Type B pancreatic cell (in vitro differentiated cells): ENCODE results near the gene CLMN. TPM values are rescaled to one million over a fixed set of nuclear protein-coding genes. Genes with fewer than 3 reads are reported as not detected.
"Not testable (repeated sequence)": the region's sequence is repeated elsewhere in the genome, so short reads cannot be mapped to it uniquely, and the experiment has no call there.

ENCODE experiments used
- DNase-seq: peaks from one replicate; pipeline ENCODE4 v3.0.0; 2021; ENCODE audit warnings: mixed read lengths; ENCODE audit not compliant: unreplicated experiment; ENCODE audit errors: extremely low spot score
- H3K27ac Mint-ChIP-seq: 2 replicates; pipeline ENCODE4 v1.8.0; 2021; ENCODE audit warnings: mild to moderate bottlenecking, mixed read lengths
- H3K27me3 Mint-ChIP-seq: 2 replicates; pipeline ENCODE4 v1.8.0; 2021; ENCODE audit warnings: mixed read lengths
- H3K36me3 Mint-ChIP-seq: 2 replicates; pipeline ENCODE4 v1.8.0; 2021; ENCODE audit warnings: mixed read lengths
- H3K4me1 Mint-ChIP-seq: one replicate; pipeline ENCODE4 v1.8.0; 2021; ENCODE audit warnings: mixed read lengths; ENCODE audit not compliant: unreplicated experiment
- H3K4me3 Mint-ChIP-seq: 2 replicates; pipeline ENCODE4 v1.8.0; 2021; ENCODE audit warnings: mild to moderate bottlenecking, mixed read lengths
- H3K9me3 Mint-ChIP-seq: 2 replicates; pipeline ENCODE4 v1.8.0; 2021; ENCODE audit warnings: mixed read lengths
- total RNA-seq: library from RNA; stranded (reverse); gene quantifications from 2 replicates; pipeline ENCODE4 v1.2.1, GENCODE V29; 2021; ENCODE audit warnings: low replicate concordance
- TF ChIP-seq, protein P1 (sequence below): fragments of 200-600 bp; sonication (generic); conservative IDR thresholded peaks from 2 replicates; pipeline ENCODE4 v1.5.0; 2021; ENCODE audit warnings: antibody characterized with exemption, mild to moderate bottlenecking

CLMN gene
- total RNA-seq, 1 donor from 2014 or later, result 23.0 TPM

DNA sequence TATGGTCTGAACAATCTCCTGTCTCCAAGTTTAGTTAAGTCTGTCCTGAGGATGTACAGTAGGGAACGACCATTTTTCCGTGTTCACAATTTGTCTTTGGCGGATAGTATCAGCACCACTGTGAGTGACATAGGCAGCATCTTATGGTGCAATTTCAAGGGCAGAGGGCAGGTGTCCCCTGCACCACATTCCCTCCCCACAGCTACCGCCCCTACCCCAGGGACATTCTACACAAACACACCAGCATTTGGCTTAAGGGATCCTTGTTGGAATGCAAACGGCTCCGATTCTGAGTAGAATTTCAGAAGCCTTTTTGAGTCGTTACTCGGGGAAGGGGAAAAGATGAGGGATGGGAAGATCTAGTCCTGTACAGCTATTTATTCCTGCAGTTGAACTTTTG is 137.3 kb downstream of the CLMN start:
- no peak for DNase-seq
- H3K27me3 Mint-ChIP-seq, result no peaks in the 10 kb centered on the region

DNA sequence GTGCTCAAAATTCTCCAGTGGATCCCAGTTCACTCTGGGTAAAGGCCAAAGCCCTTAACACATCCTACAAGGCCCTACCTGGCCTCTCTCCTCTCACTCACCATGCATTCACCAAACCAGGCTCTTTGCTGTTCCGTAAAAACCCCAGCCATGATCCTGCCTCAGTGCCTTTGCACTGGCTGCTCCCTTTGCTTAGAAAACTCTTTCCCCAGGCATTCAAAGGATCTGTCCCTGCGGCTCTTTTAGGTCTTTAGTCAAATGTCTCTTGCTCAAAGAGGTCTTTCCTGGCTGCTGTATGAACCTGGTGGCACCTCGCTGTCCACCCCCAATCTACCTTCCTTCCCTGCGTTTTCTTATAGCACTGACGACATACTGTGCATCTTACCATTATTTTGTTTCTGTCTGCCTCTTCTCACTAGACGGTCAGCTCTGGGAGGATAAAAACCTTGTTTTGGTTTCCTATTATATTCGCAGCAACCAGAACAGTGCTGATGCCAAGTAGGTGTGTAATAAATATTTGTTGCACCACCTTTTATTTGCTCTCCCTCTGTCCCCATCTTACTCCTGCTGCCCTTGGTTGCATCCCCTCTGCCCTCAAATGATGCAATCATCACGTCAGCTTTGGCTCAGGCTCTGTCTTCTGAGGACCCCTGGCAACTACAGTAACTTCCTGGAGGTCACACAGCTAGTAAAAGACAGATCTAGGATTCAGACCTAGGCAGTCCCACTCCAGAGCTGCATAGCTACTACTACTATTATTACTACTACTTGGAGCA is 138.6 kb downstream of the CLMN start:
- no peak overlapping the region for H3K4me3 Mint-ChIP-seq
- no peak overlapping the region for H3K27ac Mint-ChIP-seq
- H3K36me3 Mint-ChIP-seq, result peaks cover 8% of the 10 kb centered on the region
- no peaks in the 10 kb centered on the region for H3K27me3 Mint-ChIP-seq
- peaks cover 7% of the 10 kb centered on the region for H3K4me1 Mint-ChIP-seq
- TF ChIP-seq, protein P1, sequence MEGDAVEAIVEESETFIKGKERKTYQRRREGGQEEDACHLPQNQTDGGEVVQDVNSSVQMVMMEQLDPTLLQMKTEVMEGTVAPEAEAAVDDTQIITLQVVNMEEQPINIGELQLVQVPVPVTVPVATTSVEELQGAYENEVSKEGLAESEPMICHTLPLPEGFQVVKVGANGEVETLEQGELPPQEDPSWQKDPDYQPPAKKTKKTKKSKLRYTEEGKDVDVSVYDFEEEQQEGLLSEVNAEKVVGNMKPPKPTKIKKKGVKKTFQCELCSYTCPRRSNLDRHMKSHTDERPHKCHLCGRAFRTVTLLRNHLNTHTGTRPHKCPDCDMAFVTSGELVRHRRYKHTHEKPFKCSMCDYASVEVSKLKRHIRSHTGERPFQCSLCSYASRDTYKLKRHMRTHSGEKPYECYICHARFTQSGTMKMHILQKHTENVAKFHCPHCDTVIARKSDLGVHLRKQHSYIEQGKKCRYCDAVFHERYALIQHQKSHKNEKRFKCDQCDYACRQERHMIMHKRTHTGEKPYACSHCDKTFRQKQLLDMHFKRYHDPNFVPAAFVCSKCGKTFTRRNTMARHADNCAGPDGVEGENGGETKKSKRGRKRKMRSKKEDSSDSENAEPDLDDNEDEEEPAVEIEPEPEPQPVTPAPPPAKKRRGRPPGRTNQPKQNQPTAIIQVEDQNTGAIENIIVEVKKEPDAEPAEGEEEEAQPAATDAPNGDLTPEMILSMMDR, result no peak
- no peak for DNase-seq
- no peaks in the 10 kb centered on the region for H3K9me3 Mint-ChIP-seq

More for the DNA sequence above, 137.3 kb downstream of the CLMN start:
- TF ChIP-seq, protein P1, result no peak
- Mint-ChIP-seq H3K36me3 (peaks cover 8% of the 10 kb centered on the region), H3K4me3 (no peak overlapping the region), H3K9me3 (peaks cover 4% of the 10 kb centered on the region), H3K4me1 (peaks cover 7% of the 10 kb centered on the region), H3K27ac (no peak overlapping the region)

DNA sequence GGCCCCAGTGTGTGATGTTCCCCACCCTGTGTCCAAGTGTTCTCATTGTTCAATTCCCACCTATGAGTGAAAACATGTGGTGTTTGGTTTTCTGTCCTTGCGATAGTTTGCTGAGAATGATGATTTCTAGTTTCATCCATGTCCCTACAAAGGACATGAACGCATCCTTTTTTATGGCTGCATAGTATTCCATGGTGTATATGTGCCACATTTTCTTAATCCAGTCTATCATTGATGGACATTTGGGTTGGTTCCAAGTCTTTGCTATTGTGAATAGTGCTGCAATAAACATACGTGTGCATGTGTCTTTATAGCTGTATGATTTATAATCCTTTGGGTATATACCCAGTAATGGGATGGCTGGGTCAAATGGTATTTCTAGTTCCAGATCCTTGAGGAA is 144.0 kb downstream of the CLMN start:
- H3K4me3 Mint-ChIP-seq, H3K27ac Mint-ChIP-seq, DNase-seq, H3K4me1 Mint-ChIP-seq, H3K27me3 Mint-ChIP-seq, H3K36me3 Mint-ChIP-seq, H3K9me3 Mint-ChIP-seq: not testable (repeated sequence)

DNA sequence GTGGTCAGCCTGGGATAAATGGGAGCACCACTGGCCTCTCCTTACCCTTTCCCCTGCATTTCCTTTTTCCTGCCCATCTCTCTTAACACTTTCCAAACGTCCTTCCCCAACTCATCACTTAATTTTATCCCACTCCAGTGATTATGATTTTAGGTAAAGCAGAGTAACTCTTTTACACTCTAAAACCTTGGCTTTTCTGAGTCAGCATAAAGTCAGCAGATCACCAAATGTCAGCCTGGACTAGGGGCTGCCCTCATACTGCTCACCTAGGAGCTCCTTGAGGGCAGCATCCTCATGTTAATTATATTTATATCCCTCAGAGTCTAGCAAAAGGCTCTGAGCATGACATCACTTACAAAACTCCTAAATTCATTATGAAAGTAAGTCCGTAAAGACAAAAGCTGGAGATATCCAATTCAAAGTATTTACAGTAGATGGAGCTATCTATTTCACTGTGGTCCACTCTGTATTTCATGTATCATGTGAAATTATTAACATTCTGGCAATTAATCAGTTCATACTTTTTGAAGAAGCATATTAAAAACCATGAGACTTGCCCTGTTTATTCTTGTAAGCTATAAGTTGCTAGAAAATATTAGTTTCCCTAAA is 145.4 kb downstream of the CLMN start:
- no peaks in the 10 kb centered on the region for H3K27me3 Mint-ChIP-seq
- peaks cover 3% of the 10 kb centered on the region for H3K4me1 Mint-ChIP-seq
- H3K9me3 Mint-ChIP-seq, result no peaks in the 10 kb centered on the region
- no peak overlapping the region for H3K27ac Mint-ChIP-seq
- DNase-seq, result no peak
- TF ChIP-seq, protein P1, result no peak
- H3K36me3 Mint-ChIP-seq, result no peaks in the 10 kb centered on the region
- no peak overlapping the region for H3K4me3 Mint-ChIP-seq

DNA sequence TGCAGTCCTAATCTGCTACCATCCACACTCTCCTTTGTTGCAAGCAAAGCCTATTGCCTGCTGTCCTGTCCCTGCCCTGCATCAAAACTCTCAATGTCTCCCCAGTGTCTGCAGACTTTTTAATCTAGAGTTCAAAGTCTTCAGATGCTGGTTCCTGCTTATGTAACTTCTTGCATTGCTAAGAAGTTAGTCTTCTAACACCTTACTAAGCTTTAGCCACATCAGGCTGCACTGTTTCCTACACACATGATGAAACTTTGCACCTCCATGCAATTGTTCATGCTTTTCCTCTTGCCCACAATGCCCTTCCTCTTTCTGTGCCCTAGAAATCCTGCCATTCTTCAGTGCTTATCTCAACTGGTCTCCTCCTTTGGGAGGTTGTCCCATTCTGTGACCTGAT is 146.2 kb downstream of the CLMN start:
- Mint-ChIP-seq H3K9me3 (no peaks in the 10 kb centered on the region), H3K4me3 (no peak overlapping the region), H3K36me3 (no peaks in the 10 kb centered on the region), H3K4me1 (peaks cover 3% of the 10 kb centered on the region), H3K27me3 (no peaks in the 10 kb centered on the region), H3K27ac (no peak overlapping the region)
- TF ChIP-seq, protein P1, result no peak
- no peak for DNase-seq

DNA sequence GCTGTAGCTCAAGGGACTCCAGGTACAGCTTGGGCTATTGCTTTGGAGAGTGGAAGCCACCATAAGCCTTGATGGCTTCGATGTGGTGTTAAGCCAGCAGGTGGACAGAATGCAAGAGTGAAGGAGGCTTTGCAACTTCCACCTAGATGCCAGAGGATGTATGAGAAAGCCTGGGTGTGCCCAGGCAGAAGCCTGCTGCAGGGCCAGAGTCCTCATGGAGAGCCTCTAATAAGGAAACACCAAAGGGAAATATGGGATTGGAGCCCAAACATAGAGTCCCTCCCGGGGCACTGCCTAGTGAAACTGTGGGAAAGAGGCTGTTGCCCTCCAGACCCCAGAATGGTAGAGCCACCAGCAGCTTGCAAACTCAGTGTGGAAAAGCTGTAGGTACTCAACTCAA is 152.5 kb downstream of the CLMN start:
- TF ChIP-seq, protein P1, result no peak
- peaks cover 5% of the 10 kb centered on the region for H3K4me1 Mint-ChIP-seq
- no peak overlapping the region for H3K4me3 Mint-ChIP-seq
- H3K9me3 Mint-ChIP-seq, result peaks cover 18% of the 10 kb centered on the region
- H3K27ac Mint-ChIP-seq, result no peak overlapping the region
- H3K36me3 Mint-ChIP-seq, result peaks cover 17% of the 10 kb centered on the region
- H3K27me3 Mint-ChIP-seq, result no peaks in the 10 kb centered on the region
- DNase-seq, result no peak
